Activated CD4-positive, alpha-beta T cell treated with anti-CD3 and anti-CD28 coated beads, Interleukin-2, Interleukin-4, amounts not matched to agents 100 ng/mL and 50 ng/mL, durations not matched to agents 16 hours and 8 hours (primary cell): ENCODE data around the gene NEK5.
"Not testable (repeated sequence)": the region's sequence is repeated elsewhere in the genome, so short reads cannot be mapped to it uniquely, and the experiment has no call there.

ENCODE experiments used
- DNase-seq: peaks from one replicate; pipeline ENCODE4 v3.0.0-alpha.2; 2020; ENCODE audit warnings: low spot score

The NEK5 gene, protein sequence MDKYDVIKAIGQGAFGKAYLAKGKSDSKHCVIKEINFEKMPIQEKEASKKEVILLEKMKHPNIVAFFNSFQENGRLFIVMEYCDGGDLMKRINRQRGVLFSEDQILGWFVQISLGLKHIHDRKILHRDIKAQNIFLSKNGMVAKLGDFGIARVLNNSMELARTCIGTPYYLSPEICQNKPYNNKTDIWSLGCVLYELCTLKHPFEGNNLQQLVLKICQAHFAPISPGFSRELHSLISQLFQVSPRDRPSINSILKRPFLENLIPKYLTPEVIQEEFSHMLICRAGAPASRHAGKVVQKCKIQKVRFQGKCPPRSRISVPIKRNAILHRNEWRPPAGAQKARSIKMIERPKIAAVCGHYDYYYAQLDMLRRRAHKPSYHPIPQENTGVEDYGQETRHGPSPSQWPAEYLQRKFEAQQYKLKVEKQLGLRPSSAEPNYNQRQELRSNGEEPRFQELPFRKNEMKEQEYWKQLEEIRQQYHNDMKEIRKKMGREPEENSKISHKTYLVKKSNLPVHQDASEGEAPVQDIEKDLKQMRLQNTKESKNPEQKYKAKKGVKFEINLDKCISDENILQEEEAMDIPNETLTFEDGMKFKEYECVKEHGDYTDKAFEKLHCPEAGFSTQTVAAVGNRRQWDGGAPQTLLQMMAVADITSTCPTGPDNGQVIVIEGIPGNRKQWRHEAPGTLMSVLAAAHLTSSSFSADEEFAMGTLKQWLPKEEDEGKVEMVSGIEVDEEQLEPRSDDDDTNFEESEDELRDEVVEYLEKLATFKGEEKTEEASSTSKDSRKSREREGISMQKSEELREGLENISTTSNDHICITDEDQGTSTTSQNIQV

GRCh38 chr13:52128714-52129700, at the start of gene NEK5:
Gene NEK5, minus strand, starts transcription at chr13:52129073. Its CDS starts 1,591 bp downstream, at chr13:52127482.
- peak; percentile 45 for DNase-seq

DNA sequence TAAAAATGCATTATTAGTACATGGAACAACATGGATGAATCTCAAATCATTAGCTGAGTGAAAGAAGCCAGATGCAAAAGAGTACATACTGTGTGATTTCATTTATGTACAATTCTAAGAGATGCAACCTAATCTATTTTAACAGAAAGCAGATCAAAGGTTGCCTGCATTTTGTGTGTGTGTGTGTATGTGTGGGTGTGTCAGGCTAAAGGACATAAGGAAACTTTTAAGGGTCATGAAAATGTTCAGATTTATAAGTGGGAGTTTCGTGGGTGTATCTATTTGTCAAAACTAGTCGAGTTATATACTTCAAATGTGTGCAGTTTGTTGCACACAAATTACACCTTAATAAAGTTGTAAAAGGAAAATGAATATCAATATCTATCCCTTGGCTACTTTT, 48.4 kb upstream of the NEK5 start:
- DNase-seq = no peak

DNA sequence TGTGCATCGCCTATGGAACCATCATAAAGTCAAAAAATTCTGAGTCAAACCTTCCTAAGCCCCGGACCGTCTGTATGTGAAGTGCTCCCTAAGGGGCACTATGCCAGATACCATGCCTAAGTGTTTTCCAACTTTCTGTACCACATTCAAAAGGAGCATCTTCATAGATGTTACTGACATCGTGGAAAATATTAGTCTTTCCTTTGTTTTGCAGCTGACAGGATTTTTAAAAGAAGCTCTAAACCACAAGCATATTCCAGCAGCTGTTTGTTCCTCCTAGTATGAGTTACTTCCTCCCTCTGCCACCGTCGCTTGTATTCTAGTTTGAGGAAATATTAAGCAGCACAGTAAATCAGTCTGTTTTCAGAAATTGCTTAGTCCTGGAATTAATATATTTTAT, 45.1 kb upstream of the NEK5 start:
- peak; percentile 14 for DNase-seq

DNA sequence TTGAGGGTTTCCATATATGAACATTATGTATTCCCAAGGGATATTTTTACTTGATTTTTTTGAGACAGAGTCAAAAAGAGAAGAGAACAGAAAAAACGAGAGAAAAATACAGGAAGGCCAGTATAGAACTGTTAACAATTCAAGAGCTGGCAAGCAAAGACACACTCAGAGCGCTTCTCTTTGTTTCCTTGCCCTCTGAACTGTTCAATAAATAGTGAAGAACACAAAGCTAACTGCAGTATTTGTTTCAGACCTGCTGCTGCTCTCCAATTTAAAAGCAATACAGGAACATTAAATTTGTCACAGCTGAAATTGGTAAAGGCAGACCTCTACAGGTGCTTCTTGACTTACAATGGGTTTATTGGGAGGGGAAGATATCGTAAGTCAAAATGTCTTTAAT, 44.5 kb upstream of the NEK5 start:
- DNase-seq = no peak

DNA sequence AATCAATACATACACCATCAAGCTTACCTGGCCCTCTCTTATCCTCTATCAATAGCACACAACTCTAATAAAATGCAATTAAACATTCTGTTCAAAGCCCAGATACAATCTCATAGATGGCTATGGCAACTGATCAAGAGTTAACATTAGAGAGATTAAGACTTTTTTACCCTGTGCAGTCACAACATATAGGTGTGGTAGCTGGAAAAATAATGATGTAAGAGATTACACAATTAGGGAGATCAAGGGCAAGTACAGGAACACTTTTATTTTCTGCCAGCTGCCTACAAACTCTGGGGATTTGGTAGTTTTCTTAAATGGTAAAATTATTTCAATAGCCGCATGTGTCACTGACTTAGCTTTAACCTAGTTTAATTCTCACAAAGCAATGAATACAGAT, 42.8 kb upstream of the NEK5 start:
- DNase-seq = not testable (repeated sequence)

- DNase-seq = not testable (repeated sequence)
Measured at GRCh38 chr13:52170828-52171391, 42.0 kb upstream of the NEK5 start.

DNA sequence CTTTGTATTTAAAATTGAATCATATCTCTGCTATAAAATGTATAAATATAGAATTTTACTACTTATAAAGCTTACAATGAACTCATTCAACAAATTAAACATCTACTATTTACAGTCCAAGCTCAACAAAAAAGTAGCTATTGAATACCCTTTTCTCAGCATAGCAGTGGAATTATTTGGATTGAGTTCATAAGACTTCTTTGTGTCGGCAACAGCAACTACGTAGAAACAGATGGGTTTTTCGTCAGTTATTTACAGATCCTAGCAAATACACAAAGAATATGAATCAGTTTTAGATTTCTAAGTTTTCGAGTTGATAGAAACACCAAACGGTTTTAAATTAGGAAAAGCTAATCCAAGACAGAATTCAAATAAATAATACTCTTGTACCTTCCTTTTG, 41.0 kb upstream of the NEK5 start:
- DNase-seq = no peak

DNA sequence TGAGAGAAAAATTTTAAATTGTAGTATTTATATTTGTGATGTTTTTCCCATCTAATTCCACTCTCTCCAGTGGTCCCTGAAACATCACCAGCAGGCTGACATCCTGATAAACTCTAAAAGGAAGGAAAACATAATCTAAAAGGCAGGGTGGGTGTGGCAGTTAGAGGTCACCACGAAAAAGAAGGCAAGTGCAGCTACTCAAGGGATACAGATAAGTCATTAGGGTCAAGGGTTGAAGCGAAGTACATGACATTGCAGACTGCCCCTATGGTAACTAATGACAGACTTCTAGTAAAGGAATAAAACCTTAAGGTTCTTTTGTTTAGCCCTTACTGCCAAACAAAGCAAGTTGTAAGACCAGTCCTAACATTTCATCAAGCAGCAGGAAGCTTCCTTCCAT, 36.5 kb upstream of the NEK5 start:
- no peak for DNase-seq

GRCh38 chr13:52164989-52165388, 36.1 kb upstream of the NEK5 start:
- DNase-seq = no peak

DNA sequence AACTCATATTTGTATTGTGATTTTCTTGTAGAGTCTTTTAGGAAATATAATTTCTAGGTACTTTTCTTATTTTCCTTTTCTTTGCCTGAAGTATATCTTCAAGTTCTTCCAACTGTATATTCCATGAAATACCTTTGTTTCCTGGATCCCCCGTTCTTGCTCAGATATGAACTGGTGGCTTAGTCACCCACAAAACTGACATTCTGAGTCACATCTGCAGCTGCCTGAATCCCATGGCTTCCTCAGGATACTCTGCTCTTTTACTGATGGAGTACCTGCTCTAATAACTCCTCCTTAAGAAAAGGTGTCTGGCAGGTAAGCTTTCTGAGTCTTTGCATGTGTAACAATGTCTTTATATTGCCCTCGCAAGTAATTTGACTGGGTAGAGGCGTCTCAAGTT, 35.0 kb upstream of the NEK5 start:
- DNase-seq = not testable (repeated sequence)

DNA sequence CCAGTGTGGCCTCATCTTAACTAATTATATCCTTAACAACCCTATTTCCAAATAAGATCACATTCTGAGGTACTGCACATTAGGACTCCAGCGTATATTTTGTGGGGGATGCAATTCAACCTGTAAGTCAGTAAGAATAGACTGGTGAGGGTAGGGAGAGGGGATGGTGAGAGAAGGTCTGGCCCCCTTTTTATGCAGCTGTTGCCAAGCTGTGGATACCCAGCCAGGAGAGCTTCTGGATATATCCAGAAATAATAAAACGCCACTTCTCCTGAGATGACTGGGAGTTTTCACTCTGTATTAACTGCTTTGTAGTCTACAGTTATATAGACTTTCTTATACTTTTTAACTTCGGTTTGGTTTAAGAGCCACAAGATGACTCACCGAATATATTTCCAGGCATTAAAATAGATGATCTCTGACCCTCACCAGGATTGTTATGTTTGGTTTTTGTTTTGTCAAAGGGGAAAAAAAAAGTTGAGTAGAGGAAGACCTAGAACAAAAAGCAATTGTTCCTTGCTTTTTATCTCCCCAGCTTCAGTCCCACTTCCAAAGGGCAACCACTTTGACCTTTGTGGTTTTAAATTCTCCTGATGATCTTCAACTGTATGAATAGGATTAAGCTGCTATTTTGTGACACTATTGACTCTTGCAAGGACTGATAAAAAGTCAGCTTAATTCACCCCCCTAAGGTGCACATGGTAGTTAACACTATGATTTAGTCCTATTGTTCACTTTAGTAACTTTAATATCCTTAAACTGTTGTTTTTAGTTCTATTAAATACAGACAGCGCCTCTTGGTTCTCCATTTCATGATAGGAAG, 33.6 kb upstream of the NEK5 start:
- no peak for DNase-seq

GRCh38 chr13:52161181-52161646, 32.3 kb upstream of the NEK5 start:
- no peak for DNase-seq

DNA sequence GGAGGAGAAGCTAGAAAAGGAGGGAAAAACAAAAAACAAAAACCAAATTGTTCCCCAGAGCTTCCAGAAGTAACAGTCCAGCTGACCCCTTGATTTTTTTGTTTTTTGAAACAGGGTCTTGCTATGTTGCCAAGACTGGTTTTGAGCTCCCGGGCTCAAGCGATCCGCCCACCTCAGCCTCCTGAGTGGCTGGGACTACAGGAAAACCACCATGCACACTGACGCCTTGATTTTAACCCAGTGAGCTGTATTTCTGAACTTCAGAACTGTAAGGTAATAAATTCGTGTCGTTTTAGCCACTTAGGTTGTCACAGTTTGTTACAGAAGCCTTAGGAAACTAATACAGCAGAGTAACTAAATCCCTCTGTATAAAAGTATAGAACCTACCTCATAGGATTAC, 31.6 kb upstream of the NEK5 start:
- DNase-seq = no peak

- DNase-seq = no peak
Measured at GRCh38 chr13:52160053-52160452, 31.2 kb upstream of the NEK5 start.

- peak; percentile 39 for DNase-seq
Measured at GRCh38 chr13:52159159-52159982, 30.5 kb upstream of the NEK5 start, which contains the start of gene NEK3. Gene NEK3, minus strand, starts transcription at chr13:52159597. Its CDS starts 3,406 bp downstream, at chr13:52156191.

DNA sequence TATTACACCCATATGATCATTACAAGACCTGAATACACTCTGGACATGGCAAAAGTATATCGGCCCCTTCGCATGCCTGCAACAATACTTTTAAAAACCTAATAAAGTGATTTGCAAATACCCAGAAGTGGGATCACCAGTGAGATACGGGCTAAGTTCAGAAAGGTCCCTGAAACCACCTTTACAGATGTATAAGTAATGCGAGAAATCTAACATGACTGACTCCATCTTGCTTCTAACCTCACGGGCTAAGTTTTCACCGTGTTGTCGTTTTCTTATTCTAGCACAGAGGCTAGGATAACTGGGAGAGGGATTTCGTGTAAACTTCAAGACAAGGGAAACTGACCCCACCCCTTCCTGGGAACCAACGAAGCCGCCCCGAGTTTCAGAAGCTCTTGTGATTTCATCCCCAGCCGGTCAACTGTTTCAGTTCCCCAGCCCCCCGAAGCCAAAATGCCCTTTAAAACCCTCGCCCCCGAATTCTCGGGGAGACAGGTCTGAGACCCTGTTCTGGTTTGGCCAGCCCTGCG, 29.8 kb upstream of the NEK5 start:
- no peak for DNase-seq

DNA sequence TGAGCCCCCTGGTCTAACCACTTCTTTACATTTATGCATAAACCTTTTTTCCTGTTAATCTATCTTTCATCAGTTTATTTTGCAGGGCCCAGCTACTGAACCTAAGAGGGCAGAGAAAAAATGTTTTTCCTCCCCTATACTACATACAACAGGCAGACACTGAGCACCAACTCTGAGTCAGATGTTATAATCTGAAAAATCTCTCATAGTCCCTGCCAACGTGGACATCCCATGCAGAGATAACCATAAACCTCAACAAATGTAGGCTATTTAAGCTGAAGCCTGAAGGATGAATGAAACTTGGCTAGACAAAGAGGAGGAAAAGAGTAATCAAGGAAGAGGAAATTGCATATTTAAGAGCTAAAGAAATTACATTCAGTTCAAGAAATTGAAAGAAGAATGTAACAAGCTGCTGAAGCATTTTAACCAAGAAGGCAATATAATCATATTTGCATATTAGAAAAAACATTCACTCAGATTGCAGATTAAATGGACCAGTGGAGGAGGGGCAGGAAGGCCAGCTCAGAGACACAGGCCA, 27.9 kb upstream of the NEK5 start:
- no peak for DNase-seq

GRCh38 chr13:52155177-52155576, 26.3 kb upstream of the NEK5 start:
- DNase-seq = no peak

GRCh38 chr13:52147225-52147624, 18.4 kb upstream of the NEK5 start:
- no peak for DNase-seq
